ENCODE measurements around the gene VPS13A.

DNA sequence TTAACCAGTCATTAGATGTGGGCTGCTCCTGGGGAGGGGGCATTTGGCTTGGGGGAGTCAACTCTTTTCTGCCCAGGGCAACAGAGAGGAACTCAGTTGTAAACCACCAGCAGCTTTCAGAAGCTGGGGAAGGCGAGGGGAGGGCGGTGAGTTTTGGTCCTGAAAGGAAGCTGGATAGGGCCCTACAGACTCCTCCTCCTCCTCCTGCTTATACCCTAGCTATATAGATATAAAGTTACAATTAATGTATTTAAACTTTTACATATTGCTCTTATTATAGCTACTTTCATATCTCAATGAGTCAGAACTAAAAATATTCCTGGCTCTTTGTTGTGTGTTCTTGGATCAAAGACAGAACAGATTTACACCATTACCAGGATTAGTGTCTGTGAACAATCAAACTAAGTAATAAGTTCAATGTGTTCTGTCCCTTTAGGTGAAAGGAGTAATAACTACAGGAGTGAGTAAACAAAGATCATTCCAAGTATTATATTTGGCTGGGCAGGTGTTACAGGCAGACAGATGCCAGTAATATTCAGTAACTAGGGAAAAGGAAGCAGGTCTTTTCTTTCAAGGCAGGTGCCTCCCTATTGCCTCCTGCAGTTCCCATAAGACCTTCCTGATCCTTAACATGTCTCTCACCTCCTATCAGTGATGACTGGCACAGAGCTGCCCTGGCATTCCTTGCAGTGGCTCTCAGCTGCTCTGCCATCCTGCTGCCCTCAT is 20.5 kb upstream of the VPS13A start:
- TF ChIP-seq, protein P1, sequence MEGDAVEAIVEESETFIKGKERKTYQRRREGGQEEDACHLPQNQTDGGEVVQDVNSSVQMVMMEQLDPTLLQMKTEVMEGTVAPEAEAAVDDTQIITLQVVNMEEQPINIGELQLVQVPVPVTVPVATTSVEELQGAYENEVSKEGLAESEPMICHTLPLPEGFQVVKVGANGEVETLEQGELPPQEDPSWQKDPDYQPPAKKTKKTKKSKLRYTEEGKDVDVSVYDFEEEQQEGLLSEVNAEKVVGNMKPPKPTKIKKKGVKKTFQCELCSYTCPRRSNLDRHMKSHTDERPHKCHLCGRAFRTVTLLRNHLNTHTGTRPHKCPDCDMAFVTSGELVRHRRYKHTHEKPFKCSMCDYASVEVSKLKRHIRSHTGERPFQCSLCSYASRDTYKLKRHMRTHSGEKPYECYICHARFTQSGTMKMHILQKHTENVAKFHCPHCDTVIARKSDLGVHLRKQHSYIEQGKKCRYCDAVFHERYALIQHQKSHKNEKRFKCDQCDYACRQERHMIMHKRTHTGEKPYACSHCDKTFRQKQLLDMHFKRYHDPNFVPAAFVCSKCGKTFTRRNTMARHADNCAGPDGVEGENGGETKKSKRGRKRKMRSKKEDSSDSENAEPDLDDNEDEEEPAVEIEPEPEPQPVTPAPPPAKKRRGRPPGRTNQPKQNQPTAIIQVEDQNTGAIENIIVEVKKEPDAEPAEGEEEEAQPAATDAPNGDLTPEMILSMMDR (IDR thresholded peaks at IDR 0.05; ENCODE audit: low read length) = no peak
- no peak for TF ChIP-seq EZH2 (IDR thresholded peaks at IDR 0.05; ENCODE audit: borderline replicate concordance, low read length)

Measured in OCI-LY1 (cell line).